MM.1S (cell line): ENCODE measurements around the gene DNAJC27.

Experiments
- CTCF ChIP-seq: fragments of 300-600 bp; sonication (generic); IDR thresholded peaks from 2 replicates; pipeline ENCODE4 v1.5.1; 2016; ENCODE audit warnings: antibody characterized with exemption, low read length, mixed read lengths
- EZH2 ChIP-seq: fragments of 300-600 bp; sonication (generic); optimal IDR thresholded peaks from 2 replicates; pipeline ENCODE3; 2017; ENCODE audit warnings: low read depth, mild to moderate bottlenecking, antibody characterized with exemption, low read length, mixed read lengths

GRCh38 chr2:24930768-24931167 lies 41.0 kb downstream of the DNAJC27 start:
- TF ChIP-seq EZH2 (no peak), CTCF (no peak)
